COLO829 (cell line): Measurements from ENCODE around the gene PRLR.
"Not testable (repeated sequence)": the region's sequence is repeated elsewhere in the genome, so short reads cannot be mapped to it uniquely, and the experiment has no call there.

Experiments
- DNase-seq: peaks from one replicate; pipeline ENCODE4 v3.0.0; 2012; ENCODE audit warnings: low spot score

PRLR gene

DNA sequence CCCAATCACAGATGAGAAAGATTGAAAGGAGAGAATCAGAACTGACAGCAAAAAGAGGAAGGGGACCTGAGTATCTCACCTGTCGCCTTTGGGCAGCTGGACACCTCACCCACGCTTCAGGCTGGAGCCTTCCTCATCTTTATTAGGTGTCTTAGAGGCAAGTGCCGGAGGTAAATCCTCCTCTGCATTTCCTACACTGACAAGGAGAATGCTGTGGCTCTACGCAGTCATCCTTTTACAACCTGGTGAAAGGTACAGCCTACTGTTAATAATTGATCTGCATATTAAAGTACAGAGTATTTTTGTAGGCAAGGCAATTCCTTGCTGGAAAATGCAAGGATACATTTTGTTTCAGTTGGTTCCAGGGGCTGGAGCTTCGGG, 34.8 kb downstream of the PRLR start:
- DNase-seq = no peak

DNA sequence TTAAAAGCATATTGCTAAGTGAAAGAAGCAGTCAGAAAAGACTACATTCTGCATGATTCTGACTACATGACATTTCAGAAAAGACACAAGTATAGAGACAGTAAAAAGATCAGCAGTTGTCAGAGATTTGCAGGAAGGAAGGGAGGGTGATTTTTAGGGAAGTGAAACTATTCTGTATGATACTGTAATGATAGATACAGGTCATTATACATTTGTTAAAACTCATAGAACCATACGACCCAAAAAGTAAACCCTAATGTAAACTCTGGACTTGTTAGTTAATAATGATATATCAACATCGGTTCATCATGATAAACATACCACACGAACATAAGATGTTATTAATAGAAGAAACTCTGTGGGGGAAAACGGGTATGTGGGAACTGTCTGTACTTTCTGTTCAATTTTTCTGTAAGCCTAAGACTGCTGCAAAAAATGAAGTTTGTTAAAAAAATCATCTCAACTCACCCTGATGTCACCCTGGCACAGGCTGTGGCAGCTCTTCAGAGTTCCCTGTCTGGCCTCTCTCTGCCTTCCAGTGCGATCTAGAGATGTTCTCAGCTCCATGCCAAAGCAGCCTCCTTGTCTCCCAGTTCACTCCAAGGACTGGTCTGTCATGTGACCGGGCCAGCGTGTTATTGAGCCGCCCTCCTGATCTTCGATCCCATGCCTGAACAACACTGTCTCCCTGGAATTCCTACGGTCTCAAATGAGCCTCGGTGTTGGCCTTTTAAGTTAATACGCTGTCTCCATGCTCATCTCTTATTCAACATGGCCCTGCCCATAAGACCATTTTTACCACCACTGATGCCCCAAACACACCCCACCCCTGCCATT, 35.4 kb downstream of the PRLR start:
- DNase-seq = no peak

DNA sequence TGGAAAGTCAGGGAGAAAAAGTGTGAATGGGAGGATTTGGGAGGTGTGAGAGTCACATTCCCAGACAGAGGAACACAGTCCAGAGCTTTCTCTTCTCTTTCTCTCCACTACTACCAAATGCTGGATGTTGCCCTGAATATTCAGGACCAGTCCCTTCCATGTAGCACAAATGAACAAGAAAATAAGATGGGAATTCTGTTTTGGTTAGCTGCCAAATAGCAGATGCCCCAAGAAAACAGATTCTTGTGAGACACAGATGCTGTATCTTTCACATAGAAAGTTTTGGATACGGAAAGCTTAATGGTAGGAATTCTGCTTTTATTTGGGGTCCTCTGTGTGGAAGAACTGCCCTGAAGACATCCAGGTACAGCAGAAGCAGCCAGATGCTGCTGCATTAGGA, 37.8 kb downstream of the PRLR start:
- DNase-seq = no peak

DNA sequence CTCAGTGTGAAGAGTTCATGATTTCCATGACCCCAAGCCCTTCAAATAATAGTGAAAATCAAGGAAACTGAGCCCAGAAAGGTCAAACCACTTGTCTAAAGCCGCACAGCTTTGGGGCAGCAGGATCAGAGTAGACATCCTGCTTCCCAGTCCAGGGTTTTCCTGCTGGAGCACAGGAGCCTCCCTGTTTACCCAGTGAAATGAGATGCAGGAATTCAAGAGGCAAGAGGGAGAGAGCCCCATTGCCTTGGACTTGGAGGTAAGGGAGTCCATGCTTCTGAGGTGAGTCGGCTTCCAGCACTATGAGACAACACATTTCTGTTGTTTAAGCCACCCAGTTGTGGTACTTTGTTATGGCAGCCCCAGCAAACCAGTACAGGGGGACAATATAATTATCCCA, 40.5 kb downstream of the PRLR start:
- not testable (repeated sequence) for DNase-seq

DNA sequence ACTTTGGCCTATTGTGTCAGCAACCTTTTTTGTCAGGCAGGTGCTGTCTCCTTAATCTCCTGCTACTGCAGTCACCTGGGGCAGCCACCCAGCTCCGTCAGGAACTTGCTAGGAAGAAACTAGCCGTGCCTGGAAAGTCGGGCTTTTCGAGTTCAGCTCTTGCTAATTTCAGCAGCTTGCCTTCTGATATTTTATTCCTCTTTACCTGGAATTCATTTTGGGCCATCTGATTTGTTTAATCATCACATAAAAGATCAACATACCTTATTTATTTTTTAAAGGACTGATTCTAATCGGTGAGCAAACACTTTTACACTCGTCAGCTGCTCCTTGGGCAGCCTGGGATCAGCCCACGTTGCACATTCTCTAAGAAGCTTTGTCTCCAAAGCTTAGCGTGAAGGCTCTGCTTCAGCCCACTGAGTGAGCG, 42.2 kb downstream of the PRLR start:
- no peak for DNase-seq

DNA sequence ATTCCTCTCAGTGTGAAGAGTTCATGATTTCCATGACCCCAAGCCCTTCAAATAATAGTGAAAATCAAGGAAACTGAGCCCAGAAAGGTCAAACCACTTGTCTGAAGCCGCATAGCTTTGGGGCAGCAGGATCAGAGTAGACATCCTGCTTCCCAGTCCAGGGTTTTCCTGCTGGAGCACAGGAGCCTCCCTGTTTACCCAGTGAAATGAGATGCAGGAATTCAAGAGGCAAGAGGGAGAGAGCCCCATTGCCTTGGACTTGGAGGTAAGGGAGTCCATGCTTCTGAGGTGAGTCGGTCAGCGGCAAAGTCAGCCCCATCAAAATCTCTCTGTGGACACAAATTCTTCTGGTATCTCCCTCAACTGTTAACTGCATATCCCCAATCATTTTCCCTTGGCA, 42.7 kb downstream of the PRLR start:
- not testable (repeated sequence) for DNase-seq

DNA sequence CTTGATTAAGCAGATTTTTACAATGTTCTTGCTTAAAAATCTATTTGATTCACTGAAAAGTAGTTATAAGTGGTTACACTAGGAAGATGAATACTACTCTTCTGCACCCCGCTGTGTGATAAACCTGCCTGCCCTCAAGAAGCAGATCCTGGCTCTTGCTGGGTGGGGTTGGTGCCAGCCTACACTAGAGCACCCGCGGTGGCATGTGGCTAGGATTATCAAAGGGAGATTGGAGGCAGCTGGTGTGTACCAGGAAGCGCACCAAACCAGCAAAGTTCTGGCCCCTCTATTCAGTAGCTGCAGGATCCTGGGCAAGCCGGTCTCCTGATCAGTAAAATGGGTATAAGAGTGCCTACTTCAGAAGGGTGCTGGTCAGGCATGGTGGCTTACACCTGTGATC, 43.5 kb downstream of the PRLR start:
- no peak for DNase-seq

DNA sequence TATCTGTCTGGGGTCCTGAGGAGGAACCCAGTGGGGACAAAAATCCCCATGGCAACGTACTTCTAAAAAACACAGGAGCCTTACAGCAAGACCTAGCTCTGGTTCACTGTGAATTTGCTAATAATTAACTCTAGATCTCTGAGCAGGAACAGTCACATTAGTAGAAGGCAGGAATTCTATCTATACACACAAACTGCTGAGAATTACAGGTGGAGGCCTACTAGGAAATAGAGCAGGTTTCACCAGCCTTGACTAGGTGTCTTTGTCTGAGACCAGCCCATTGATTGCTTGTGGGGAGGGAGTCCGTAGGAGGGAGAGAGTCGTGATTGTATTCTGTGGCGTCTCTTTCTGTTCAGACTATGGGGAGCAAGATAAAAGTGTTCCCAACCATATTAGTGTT, 44.8 kb downstream of the PRLR start:
- no peak for DNase-seq

DNA sequence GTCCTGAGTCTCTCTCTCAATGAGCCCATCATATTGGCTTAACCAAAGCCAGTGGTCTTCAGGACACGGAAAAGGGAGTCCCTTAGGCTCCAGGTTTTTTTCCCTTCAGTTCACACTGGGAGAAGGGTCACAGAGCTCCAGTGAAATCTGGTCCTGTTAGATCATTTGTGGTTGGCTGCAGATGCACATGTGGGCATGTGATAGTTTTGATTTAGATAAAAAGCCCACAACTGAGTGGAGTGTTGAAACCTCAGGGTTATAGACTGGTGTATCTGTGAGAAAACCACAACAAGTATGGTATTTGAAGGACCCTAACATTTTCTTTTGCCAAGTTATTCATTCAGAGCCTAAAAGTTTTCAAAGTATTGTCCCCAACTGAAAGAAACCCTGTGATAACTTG, 46.7 kb downstream of the PRLR start:
- no peak for DNase-seq

DNA sequence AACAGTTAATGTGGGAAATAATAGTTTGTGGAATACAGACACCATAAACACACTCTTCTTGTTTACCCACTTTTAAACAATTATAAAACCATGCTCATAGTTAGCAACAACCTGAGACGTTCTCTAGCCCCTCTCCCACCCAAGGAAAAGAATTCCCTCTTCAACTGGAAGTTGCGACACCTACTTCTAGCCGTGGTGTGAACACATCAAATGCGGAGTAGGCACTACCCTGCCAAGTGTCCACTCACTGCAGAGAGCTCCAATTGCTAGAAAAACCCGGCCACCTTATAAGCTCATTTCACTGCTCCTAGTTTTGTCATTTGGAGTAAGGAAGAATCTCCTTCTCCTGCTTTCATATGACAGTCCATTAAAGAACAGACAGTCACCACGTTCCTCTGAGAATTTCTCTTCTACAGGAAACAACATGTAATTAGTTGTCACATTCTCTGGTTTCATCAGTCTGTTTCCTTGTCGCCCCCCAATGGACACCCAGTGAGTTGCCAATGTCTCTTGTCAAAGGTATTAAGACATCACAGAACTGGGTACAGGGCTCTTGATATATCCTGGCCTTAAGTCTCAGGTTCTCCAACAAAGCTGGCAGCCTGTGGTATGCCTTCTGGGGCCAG, 47.3 kb downstream of the PRLR start:
- peak; percentile 6 for DNase-seq

DNA sequence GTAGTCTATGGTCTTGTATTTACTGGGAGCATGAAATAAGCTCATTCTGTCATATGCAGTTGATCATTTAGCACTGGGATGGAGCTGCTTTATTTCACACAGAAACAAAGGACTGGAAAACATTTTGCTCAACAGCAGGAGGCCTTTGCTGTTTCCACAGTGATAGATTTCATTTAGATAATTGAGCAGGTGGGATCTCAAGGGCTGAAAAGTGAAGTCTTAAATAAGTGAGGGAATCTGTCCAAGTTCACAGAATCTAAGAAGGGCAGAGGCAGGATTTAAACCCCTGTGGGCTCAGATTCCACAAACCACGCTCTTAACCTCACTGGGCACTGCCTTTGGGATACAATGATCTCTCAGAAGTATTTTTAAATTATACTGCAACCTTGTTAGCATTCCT, 47.8 kb downstream of the PRLR start:
- DNase-seq = no peak

DNA sequence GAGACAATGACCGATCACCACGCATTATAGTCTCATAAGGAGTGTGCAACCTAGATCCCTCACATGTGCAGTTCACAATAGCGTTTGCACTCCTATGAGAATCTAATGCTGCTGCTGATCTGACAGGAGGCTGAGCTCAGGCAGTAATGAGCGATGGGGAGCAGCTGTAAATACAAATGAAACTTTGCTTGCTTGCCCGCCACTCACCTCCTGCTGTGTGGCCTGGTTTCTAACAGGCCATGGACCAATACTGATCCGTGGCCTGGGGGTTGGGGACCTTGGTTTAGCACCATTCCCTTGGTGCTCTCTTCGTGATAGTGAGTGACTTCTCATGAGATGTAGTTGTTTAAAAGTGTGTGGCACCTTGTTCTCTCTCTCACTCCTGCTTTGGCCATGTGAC, 50.2 kb downstream of the PRLR start:
- DNase-seq = no peak

DNA sequence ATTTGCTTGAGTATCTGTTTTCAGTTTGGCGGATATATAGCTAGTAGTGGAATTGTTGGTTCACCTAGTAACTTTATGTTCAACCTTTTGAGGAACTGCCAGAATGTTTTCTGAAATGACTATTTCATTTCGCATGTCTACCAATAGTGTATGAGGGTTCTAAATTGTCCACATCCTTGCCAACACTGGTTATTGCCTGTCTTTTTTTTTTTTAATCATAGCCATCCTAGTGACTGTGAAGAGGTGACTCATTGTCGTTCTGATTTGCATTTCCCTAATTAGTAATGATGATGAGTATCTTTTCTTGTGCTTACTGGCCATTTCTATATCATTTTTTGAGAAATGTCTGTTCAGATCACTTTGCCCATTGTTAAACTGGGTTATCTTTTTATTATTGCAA, 52.5 kb downstream of the PRLR start:
- DNase-seq = no peak

DNA sequence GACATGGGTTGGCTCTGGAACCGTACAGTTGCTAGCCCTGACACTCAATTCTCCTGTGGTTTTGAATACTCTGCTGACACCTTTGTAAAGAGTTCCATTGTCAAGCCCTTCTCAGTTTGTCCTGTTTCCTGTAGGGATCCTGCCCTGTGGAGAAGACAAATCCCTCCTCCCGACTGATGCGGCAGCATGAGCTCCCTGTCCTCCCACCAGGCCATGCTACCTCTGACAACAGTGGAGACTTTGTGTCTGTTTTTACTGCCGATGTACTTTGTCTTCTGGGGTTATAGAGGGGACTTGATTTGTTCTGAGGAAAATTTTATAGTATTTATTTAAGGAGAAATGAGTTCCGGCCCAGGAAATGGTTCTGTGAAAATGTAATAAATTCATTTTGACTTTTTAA, 57.8 kb downstream of the PRLR start:
- no peak for DNase-seq

DNA sequence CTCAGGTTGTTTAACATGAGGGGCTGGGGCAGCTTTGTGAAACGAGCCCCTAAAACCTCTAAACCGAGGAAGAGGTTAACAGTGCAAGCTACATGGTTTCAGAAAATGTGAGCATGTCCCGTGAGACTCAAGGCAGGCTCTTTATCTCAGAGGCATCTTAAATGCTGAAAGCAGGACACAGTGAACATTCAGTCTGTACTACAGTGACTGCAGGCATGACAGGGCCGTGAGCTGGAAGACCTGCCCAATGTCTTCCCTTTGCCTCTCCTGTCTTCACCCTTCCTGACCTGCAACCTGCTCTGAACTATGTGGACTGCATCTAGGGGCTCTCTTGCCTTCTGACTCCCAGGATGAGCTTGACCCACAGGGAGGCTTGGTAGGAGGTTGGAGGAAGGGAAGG, 58.3 kb downstream of the PRLR start:
- no peak for DNase-seq

DNA sequence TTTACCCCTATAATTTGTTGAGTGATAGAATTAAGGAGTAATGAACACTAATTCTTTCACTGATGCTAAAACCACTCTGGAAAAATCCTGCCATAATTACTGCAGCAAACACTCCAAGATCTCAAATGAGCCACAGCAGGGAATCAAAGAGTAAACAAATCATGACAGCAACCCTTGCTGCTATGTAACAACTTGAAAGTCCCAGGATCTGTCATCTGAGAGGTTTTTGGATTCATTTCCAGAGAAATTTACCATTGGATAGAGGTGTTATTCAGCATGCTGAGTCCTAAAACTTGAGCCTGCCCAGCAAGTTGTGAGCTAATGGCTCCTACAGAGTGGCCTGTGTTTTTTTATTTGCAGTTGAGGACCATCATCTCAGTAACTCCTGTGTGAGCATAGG, 59.2 kb downstream of the PRLR start:
- no peak for DNase-seq

DNA sequence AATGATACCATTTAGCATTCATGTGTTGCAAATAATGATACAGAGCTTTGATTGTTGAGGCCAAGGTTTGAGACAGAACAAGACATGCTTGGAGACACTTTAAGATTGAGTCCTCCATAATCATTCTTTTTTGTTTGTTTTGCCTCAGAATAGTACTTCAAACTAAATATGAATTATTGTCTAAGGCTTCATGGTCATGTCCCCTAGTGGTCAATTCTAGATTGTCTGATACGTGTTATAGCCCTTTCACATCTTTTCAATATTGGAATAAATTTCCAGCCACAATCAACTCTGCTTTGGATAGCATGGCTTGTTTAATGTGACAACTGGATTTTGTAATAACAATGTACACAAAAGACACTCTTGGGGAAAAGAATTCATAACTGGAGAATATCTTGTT, 64.2 kb downstream of the PRLR start:
- no peak for DNase-seq

DNA sequence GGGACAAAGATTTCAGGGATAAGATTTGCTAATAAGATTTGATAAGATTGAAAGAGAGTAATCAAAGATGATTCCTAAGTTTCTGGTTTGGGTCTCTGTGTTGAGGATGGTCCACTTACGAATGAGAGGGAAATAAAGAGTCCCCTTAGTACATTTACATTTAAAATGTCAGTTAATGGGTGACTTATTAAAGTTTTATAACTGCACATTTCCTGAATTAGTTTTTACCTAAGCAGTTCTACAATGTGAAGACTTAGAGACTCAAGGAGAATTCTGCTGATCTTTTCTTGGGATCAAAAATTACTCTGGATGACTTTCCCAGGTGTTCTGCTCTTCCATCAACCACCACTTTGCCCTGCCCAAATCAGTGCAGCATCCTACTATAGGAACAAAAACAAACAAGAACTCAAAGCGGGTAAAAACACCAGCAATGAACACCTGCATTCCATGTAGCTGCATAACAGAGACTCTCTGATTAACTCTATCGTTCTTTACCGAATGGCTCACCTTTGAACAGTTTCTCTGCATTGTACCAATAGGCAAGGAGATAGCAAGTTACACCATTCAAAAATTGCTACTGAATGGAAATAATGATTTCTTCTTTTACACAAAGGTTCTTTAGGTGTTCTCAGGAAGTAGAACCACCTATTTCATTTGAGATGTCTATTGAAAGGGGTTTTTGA, 65.3 kb downstream of the PRLR start:
- no peak for DNase-seq

DNA sequence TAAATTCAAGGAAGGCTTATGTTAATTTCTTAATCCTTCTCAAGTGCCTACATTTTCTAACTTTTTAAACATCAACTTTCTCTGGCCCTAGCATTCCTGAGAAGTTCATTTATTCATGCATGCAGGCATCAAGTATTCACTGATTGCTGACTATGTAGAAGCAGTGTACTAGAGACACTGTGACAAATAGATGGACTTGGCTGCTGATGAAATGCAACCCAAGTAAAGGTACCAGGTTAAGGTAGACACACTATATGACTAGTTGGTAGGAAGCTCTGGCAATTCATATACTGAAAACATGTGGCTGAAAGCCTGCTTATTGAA, 66.6 kb downstream of the PRLR start:
- DNase-seq = no peak

DNA sequence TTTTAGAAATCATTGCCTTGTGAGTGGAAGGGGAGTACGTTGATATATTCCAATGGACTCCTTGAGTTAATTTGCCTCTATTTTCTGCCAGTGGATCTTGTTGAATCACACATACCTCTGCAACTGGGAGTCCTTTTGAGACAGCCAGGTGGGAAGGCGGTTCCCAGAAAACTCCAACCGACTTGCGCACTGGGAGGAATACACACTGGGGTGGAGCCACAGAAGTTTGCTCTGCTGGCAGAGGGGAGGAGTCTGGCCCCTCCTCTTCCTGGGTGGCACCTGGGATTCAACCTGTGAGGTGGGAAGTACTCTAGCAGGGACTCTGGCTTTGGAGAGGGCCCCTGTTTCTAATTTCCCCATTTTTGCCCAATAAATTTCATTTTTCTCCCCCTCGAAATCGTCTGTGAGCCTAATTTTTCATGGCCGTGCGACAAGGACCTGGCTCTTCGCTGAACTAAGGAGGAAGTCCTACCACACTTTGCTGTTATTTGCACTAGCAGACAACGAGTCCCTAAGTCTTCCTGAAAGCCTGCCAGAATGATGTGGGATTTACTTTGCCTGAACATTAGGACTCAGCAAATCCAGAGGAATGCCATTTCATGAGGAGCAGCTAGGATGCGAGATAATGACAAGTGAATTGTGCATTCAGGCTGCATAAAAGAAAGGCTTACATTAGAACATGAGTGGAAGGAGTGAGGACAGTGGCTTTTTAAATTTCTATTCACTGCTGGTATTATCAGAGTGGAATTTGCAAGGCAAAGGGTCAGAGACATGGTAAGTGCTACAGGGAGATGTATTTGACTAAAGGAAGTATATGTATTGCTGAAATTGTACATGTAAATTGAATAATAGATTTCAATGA, 67.2 kb downstream of the PRLR start:
- DNase-seq = no peak

DNA sequence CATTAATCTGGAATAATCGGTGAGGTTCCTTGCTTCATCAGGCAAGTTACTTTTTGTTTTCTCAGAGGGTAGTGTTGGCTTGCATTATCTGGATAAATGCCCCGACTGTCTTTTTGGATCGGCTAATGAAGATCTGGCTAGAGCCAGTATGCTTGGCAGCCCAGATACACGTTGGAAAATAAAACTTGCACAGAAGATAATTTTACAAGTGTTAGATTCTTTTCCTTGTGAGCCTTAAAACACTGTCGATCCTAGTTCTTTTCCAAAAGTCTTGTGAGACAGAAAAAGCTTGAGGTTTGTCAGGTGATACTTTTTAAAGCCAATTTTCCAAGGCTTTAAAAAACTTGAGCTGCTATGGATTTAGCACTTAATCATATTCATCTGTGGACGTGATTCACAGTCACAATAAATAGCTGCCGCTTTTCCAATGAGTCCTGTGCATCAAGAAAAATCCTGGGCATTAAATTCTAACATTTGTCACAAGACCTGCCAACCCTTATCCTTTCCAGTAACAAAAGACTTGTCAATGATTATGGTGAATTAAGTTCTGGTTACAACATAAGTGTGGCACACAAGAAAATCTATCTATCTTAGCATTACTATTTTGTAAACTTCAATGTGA, 68.5 kb downstream of the PRLR start:
- no peak for DNase-seq

DNA sequence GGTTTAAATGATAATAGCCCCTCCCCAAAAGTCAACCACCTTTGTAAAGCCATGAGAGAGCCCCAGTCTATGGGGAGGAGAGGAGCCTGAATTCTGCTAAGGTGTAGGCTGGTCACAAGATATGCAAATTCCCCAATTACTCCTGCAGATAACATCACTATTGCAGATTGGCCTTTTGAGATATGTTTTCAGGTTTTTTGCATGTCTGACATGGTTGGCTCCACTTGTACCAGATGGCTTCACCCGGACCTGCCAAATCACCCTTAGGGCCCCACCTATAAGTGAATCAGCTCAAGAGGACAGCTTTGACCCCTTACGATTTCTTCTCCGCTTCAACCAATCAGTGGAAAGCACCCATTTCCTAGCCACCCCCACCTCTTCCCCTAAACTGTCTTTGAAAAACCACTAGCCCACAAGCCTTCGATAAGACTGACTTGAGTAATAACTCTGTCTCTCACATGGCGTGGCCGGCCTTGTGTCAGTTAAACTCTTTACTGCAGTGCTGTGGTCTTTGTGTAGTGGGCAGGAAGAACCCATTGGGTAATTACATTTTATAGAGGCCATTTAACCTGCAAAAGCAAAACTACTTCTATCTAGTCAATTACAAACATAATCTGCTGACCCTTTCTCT, 69.7 kb downstream of the PRLR start:
- DNase-seq = no peak
